ENCODE measurements around the gene SLC6A3.
"Not testable (repeated sequence)": the region's sequence is repeated elsewhere in the genome, so short reads cannot be mapped to it uniquely, and the experiment has no call there.

SLC6A3 gene

DNA sequence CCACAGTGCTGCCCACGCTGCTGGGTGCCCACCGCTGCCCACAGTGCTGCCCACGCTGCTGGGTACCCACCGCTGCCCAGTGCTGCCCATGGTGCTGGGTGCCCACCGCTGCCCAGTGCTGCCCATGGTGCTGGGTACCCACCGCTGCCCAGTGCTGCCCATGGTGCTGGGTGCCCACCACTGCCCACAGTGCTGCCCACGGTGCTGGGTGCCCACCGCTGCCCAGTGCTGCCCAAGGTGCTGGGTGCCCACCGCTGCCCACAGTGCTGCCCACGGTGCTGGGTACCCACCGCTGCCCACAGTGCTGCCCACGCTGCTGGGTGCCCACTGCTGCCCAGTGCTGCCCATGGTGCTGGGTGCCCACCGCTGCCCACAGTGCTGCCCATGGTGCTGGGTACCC lies 22.7 kb downstream of the SLC6A3 start:
- in situ Hi-C loops (cut with MboI; ENCODE audit: low sequenced_read_pairs), result not testable (repeated sequence)

- in situ Hi-C loops (cut with MboI; ENCODE audit: low sequenced_read_pairs), result no loop called here
These were observed 23.5 kb downstream of the SLC6A3 start for GRCh38 chr5:1421521-1422341.

GRCh38 chr5:1420211-1421195 lies 24.7 kb downstream of the SLC6A3 start:
- in situ Hi-C loops (cut with MboI; ENCODE audit: low sequenced_read_pairs), result no loop called here

DNA sequence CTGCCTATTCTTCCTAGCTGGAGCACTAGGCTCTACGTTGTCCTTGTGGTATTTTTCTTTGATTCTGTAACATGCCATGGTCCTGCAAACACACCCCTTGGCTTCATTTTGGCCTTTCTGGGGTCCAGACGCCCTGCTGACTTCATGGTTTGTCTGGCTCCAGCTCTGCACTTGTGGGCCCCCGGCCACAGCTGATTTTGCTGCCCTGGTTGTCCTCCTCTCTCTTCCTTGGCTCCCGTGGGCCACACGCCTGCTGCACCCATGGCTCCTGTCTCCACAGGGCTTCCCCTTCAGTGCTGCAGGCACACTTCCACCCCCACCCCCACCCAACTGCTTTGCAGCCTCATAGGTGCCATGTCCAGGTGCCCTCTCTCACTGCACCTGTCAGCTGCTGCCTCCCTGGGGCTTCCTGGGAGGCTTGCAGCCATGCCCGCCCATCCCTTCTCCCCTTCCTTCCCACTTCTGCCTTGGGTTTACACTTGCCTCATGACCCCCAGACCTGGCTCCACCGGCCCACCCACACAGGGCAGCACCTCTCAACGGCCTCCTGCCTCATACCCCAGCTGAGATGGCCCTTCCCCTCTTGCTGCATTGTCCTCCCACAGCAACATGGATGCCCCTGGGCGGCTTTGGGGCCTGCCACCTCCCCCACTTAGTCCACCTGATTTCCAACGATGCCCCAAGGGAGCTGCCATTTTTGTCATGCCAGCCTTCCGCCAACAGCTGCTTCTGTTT lies 25.6 kb downstream of the SLC6A3 start:
- in situ Hi-C loops (cut with MboI; ENCODE audit: low sequenced_read_pairs), result no loop called here

GRCh38 chr5:1418921-1419280 lies 26.3 kb downstream of the SLC6A3 start:
- in situ Hi-C loops (cut with MboI; ENCODE audit: low sequenced_read_pairs), result no loop called here

DNA sequence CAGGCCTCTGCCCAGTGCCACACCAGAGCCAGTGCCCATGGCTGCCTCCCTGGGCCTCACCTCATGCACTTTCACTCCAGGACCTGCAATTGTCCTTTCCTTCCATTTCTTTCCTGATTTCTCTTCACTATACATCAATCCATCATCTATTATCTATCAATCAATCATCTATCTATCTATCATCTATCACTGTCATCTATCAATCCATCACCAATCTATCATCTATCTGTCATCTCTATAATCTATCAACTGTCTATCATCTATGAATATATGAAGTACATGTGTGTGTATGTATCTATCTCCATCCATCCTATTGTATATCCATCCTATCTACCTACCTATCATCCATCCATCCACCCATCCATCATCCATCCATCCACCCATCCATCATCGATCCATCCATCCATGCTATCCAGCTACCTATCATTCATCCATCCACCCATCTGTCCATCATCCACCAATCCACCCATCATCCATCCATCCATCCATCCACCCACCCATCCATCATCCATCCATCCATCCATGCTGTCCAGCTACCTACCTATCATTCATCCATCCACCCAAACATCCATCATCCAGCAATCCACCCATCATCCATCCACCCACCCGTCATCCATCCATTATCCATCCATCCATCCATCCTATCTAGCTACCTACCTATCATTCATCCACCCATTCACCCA lies 26.9 kb downstream of the SLC6A3 start:
- in situ Hi-C loops (cut with MboI; ENCODE audit: low sequenced_read_pairs), result no loop called here

- in situ Hi-C loops (cut with MboI; ENCODE audit: low sequenced_read_pairs), result no loop called here
These were observed 27.5 kb downstream of the SLC6A3 start for GRCh38 chr5:1417586-1418225.

DNA sequence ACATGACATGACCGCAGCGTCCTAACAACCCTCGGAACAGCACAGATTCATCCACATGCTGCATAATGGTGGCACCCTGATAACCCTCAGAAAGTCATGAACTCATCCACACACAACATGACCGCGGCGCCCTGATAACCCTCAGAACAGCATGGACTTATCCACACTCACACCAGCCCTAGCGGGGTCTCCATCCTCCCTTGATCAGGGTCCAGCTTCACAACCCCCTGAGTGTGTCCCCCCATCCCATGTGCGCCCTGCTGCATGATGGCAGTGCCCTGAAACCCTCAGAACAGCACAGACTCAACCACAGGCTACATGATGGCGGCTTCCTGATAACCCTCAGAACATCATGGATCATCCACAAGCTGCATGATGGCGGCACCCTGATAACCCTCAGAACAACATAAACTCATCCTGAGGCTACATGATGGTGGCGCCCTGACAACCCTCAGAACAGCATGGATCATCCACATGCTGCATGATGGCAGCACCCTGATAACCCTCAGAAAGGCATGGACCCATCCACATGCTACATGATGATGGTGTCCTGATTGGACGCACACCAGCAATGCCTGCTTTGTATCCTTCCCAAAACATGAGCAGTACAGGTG lies 28.3 kb downstream of the SLC6A3 start:
- in situ Hi-C loops (cut with MboI; ENCODE audit: low sequenced_read_pairs), result no loop called here

GRCh38 chr5:1415626-1416360 lies 29.4 kb downstream of the SLC6A3 start:
- in situ Hi-C loops (cut with MboI; ENCODE audit: low sequenced_read_pairs), result no loop called here

GRCh38 chr5:1415059-1415425 lies 30.2 kb downstream of the SLC6A3 start:
- in situ Hi-C loops (cut with MboI; ENCODE audit: low sequenced_read_pairs), result no loop called here

GRCh38 chr5:1414311-1415058 lies 30.8 kb downstream of the SLC6A3 start:
- in situ Hi-C loops (cut with MboI; ENCODE audit: low sequenced_read_pairs), result no loop called here

DNA sequence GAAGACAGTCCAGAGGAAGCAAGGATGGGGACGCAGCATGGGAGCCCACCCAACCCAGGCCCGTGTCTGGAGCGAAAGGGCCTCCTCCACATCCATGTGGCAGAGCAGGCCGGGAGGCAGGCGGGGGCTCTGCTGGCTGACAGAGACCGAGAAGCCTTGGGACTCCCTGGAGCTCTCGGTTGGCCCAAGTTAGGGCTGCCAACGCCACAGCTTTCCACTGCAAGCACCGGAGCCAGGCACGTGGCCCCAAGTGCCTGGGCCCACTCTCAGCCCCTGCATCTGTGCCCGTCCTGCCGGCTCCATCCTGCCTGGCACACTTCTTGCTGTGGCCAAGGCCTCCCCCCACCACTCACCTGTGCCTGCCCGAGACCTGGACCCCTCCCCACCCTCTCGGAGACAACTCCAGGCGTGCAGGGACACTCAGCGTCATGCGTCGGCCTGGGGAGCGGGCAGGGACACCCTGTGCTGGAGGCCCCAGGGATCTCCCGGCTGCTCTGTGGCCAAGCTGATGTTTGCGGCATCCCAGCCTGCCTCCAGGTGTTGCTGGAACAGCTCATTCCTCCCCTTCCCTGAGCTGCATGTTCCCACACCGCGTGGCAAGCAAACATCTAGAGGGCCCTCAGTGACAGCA lies 31.5 kb downstream of the SLC6A3 start:
- in situ Hi-C loops (cut with MboI; ENCODE audit: low sequenced_read_pairs), result no loop called here

GRCh38 chr5:1413211-1413610 lies 32.0 kb downstream of the SLC6A3 start:
- in situ Hi-C loops (cut with MboI; ENCODE audit: low sequenced_read_pairs), result no loop called here

DNA sequence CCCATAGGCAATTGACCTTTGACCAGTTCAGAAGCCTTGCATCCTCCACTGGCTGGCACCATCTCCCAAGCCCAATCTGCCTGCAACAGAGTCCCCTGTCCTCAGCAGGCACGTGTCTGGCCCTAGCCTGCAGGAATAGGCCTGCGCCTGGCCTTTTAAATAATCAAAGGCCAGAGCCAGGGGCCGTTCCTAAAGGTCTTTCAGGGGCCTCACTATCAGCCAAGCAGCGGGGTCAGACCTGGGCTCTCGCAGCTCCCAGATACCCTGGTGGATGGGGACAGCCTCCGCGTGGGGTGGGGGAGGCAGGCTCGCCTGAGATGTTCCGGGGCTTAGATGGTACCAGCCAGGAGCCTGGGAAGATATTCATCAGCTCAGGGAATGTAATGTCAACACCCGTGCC lies 32.6 kb downstream of the SLC6A3 start:
- in situ Hi-C loops (cut with MboI; ENCODE audit: low sequenced_read_pairs), result no loop called here

DNA sequence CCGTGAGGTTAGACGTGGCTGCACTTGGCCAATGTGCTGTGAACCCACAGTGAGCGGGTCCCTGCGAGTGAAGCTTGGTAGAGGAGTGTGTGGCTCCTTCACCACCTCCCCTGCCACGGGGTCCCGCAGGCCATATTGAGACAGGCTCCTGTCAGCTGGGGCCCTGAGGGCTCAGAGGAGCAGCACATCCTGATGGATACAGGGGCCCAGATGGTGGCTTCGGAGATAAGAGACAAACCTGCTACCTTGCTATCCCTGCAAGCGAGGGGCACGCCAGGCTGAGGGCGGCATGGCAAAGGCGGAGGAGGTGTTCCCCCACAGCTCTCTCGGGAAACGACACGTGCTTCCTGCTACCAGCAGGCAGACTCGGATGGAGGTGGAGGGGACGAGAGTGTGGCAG lies 33.1 kb downstream of the SLC6A3 start:
- in situ Hi-C loops (cut with MboI; ENCODE audit: low sequenced_read_pairs), result no loop called here

DNA sequence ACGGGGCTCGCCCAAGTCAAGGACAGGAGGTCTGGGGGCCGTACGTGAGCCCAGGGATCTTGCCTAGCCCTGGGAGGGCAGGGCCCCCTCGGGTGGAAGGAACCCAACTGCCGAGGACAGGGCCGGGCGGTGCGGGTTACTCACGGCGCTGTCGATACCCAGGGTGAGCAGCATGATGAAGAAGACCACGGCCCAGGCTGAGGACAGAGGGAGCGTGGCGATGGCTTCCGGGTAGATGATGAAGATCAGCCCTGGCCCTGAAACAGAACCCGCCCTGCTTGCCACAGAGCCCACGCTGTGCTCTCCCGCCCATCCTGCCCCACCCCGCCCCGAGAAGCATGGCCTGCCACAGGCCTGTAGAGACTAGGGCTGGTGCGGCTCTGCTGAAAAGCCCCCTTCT lies 34.1 kb downstream of the SLC6A3 start:
- in situ Hi-C loops (cut with MboI; ENCODE audit: low sequenced_read_pairs), result no loop called here

DNA sequence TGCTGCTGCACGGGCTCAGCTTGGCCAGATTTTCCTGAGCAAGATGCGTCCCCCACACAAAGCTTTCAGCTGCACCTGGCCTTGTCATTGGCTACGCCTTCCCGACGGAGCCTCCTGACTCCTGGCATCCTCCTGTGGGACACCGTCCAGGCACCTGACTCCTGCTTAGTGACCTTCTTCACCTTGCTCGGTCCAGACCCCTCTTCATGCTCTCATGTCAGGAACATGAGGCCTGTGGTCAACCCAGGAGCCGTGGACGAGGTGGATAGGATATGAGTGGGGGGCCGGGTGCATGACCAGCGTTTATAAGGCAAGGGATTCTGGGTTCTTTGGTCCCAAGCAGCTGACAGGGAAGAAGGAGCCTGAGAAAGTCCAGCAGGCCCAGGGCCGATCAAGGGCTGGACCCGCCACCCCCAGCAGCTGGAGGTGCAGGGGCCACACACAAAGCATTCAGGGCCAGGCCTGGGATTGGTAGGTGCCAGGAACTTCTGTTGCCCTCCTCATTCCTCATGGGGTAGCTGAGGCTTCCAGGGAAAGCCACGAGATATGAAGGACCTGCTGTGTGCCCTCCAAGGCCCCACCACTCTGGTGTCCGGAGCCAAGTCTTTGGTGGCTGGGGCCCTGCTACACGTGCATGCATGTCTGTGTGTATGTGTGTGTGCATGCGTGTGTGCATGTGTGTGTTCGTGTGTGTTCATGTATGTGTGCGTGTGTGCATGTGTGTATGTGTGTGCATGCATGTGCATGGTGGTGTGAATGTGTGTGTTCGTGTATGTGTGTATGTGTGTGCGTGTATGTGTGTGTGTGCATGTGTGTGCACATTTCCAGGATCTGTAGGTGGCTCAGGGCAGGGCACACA lies 34.9 kb downstream of the SLC6A3 start:
- in situ Hi-C loops (cut with MboI; ENCODE audit: low sequenced_read_pairs), result no loop called here

All from HL-60/S4 (cell line).